GM19468 (cell line): ENCODE measurements around the gene PHACTR1.
"Not testable (repeated sequence)": the region's sequence is repeated elsewhere in the genome, so short reads cannot be mapped to it uniquely, and the experiment has no call there.

Source experiments
- ATAC-seq: cut with Tn5 transposase; IDR thresholded peaks from one replicate; pipeline ENCODE4 v1.9.1; 2021; ENCODE audit warnings: mild to moderate bottlenecking, moderate library complexity, moderate number of reproducible peaks; ENCODE audit not compliant: unreplicated experiment; ENCODE audit errors: extremely low read depth

Gene PHACTR1

DNA sequence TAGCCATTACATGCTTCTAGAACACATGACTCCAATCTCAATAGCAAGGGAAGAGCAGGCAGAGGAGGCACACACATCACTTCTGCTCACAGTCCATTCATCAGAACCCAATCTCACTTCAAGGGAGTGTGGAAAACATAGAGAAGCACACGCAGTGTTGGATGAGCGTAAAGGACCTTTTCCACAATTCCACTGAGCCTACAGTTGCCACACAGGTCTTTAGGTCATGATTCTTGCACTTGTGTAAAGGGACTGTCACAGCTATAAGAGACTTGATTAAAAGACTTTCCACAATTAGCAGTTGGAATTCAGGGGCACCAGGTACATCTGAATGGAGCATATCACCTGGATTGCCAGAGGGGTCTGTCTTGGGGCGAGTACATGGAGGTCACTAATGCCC, 525.6 kb downstream of the PHACTR1 start:
- no peak for ATAC-seq

DNA sequence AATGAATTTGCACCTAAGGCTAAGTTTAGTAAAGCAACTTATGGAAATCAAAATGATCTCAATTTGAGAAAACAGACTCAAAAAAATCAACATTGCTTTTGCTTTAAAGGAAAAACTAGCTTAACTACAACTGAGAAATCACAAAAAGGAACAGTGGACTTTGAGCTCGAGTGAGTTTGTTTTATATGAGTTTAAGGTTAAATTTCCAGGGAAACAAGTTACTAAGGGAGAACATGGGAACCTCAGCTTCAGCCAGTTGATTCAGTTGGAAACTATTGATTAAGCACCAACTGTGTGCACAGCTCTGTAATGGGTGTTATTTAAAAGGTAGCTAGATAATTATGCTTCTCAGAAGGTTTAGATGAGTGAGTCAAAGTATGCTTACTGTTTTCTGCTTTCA, 526.0 kb downstream of the PHACTR1 start:
- ATAC-seq, result no peak

DNA sequence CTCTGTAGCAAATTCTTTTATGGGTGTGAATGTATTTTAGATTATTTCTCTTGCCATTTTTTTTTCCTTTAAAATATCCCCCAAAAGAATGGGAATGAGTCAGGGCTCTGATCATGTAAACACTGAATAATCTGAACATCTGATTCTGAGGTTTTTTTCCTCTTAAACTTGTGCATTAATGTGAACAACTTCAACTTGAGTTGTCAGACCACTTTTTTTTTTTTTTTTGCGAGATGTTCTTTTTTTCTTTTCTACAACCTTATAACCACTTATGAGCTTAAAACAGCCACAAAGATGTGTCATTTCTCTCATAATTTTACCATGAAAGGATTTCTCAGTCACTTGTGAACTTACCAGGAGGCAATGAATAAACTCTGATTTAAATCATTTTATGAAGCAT, 526.5 kb downstream of the PHACTR1 start:
- no peak for ATAC-seq

DNA sequence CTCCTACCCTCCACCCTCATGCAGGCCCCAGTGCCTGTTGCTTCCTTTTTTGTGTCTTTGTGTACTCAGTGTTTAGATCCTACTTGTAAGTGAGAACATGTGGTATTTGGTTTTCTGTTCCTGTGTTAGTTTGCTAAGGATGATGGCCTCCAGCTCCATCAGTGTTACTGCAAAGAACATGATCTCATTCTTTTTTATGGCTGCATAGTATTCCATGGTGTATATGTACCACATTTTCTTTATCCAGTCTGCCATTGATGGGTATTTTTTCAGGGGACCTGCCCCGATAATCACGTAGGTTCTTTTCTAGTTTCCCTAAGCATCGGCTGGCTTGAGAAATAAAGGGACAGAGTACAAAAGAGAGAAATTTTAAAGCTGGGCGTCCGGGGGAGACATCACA, 527.2 kb downstream of the PHACTR1 start:
- not testable (repeated sequence) for ATAC-seq

DNA sequence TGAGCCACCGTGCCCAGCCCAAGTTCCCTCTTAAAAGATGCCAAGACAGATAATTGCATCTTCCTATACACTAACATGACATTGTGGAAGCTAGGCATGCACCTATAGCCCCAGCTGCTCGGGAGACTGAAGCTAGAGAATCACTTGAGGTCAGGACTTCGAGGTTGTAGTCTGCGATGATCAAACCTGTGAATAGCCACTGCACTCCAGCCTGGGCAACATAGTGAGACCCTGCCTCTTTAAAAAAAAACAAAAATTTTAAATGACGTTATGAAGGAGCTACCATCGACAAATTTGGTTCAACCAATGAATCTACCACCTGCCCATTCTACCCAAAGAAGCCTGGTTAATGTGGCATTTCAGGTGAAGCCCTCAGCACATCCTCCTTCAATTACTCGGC, 531.1 kb downstream of the PHACTR1 start:
- no peak for ATAC-seq

DNA sequence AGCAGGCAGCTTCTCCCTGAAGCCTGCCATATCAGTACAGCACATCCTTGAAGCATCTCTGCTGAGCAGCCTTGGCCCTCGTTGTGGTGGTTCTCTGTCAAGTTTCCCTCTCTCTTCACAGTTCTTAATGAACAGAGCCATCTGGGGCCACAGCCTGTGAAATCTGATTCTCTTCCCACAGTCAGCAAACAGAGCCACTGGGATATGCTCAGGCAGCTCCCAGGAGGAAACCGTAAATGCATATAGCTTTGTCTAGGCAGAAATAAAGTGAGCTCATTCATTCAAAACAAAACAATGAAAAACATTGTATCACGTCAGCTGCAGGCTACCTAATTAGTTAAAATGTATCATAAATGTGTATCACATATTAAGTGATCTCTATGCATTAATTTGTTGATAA, 531.5 kb downstream of the PHACTR1 start:
- ATAC-seq, result no peak

DNA sequence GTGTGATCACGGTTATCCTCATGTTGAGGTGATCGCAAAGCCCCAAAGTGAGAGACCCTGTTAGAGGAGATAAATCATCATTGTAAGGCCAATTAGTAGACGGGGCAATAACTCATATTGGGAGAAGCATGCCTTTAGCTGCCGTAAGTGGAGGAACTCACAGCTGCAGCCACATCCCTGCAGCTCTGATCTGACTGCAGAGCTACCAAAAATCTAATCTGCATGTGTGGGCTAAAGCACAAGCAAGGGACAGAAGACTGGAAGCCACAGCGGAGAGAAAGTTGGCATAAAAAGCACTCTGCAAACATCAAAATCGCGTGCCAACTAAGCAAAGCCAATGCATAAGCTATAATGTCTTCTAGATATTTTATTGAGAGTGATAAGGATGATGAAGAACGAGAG, 532.0 kb downstream of the PHACTR1 start:
- ATAC-seq, result no peak

DNA sequence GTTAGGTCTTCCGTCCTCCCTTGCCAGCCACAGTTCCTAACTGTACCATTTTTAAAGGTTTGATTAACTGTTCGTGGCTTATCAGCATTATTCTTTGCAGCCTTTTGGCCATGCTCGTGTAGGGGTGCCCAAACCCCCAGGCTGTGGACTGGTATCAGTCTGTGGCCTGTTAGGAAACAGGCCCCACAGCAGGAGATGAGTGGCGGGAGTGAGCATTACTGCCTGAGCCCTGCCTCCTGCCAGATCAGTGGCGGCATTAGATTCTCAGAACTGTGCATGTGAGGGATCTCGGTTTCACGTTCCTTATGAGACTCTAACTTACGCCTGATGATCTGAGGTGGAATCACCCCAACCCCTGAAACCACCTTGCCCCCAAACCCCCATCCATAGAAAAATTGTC, 532.4 kb downstream of the PHACTR1 start:
- no peak for ATAC-seq

DNA sequence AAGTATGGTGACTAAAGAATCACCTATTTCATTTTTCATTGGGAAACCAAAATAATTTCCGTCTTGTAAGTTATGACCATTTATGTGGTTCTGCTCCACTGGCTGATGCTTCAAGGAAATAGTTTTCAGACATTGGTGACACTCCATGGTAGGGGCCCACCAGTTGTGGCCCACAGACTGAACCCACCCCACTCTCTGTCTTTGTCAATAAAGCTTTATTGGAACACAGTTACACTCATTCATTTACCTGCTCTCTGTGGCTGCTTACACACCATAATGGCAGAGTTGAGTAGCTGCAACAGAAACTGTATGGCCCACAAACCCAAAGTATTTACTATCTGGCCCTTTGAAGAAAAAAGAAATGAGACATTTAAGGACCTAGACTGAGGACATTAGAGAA, 533.2 kb downstream of the PHACTR1 start:
- no peak for ATAC-seq

DNA sequence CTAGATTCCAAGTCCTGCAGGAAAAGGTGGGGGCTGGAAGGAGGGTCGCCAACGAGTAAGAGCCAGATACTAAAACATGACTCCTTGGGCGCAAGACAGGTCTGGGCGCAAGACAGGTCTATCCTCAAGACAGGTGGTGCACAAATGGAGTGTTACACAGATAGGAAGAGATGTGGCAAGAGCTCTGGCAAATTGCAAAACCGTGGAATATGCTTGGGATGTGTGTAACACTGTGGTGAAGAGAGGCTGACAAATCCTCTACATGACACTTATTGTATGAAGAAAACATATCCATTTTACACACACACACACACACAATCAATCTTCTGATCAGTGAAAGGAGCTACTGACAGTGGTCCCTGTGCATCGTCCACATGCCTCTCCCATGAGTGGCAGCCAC, 534.1 kb downstream of the PHACTR1 start:
- no peak for ATAC-seq

DNA sequence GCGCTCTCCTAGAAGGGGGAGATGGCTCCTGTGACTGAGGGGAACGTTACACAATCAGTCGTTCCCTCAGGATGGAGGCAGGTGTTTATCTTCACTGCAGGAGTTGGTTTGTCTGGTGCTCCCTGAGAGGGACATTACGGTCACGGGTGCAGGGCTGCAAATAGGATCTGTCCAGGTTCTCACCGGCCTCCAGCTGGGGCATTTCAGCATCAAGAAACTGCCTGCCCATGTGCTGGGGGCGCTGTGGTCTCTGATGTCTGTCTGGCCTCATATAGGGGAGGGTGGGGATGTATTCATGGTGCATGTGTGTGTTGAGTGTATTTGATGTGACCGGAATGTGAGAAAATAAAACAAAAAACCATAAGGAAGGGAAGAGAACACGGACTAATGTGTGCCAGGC, 534.7 kb downstream of the PHACTR1 start:
- no peak for ATAC-seq

DNA sequence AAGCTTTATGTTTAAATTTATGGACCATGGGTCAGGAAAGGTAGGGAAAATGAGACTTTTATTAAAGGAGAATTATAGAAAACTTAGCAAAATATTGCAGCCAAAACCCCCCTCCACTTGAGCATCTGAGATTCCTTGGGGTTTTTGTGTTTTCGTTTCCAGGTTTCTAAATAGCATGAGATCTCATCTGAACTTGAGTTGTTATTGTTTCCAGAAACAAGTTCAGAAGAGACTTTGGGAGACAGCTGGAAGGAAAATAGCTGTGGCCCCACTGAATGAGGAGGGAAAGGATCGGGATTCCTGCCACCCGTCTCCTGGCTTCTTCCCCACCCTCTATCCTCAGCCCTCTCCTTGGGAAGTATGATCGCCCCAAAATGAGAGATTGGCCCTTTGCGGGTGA, 536.2 kb downstream of the PHACTR1 start:
- ATAC-seq, result no peak

DNA sequence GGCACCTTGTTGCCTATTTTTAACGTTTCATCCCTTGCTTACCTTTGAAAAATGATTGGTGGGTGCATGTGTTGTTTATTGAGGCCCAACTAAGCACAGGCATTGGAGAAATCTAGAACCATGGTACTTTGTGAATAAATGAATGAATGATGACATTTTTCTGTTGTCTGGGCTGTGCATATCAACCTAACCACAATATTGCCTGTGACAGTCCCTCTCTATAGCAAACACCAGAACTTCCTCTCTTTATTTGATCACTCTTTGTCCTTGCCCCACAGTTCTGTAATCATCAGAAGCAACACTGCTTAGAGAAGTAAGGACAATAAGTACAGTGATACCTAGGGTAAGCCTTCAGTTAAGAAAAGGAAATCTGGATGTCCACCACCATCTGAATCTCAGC, 536.7 kb downstream of the PHACTR1 start:
- no peak for ATAC-seq

DNA sequence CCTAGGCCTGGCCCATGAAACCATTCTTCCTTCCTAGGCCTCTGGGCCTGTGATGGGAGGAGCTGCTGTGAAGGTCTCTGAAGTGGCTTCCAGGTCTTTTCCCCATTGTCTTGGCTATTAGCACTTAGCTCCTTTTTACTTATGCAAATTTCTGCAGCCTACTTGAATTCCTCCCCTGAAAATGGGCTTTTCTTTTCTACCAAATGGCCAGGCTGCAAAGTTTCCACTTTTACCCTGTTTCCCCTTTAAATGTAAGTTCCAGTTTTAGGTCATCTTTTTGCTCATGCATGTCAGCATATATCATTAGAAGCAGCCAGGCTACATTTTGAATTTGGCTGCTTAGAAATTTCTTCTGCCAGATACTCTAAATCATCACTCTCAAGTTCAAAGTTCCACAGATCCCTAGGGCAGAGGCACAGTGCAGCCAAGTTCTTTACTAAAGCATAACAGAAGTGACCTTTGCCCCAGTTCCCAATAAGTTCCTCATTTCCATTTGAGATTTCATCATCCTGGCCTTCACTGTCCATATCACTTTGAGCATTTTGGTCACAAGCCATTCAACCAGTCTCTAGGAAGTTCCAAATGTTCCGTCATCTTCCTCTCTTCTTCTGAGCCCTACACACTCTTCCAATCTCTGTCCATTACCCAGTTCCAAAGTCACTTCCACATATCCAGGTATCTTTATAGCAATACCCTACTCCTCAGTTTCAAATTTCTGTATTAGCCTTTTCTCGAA, 539.9 kb downstream of the PHACTR1 start:
- ATAC-seq, result no peak

DNA sequence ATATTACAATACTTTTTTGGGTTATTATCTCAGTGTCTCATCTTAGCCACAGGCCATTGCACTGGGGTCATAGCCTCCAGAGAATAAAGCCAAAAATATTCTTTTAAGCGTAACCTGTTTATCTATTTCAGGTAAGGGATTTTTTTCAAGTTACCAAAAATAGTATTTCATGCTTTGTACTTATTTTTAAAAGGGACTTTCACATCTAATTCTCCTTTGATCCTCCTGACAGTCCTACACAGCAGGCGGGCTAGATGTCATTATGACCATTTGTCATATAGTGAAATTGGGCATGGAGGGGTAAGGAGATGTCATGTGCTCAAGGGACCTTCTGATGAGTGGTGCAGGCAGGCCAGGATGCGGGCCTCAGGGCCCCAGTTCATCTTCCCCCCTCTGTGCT, 542.8 kb downstream of the PHACTR1 start:
- ATAC-seq, result no peak

DNA sequence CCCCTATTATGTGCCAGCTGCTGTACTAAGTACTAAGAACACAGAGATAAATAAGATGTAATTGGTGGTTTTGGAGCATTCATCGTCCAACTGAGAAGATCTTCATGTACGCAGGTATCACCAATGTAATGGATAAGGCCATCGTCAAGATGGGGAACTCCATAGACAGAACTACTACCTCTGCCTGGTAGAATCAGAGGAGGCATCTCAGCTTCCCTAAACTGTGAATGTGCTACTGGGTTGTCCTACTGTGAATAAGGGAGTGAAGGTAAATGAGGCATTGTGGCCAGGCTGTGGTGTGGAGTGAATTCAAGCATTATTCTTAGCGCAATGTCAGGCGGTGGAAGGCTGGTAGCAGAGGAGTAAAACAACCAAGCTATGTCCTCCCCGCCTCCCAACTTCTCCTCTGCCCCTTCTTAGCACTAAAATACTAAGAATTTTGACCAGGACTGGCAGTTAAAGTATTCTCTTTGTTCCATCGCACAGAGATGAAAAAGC, 543.6 kb downstream of the PHACTR1 start:
- no peak for ATAC-seq

DNA sequence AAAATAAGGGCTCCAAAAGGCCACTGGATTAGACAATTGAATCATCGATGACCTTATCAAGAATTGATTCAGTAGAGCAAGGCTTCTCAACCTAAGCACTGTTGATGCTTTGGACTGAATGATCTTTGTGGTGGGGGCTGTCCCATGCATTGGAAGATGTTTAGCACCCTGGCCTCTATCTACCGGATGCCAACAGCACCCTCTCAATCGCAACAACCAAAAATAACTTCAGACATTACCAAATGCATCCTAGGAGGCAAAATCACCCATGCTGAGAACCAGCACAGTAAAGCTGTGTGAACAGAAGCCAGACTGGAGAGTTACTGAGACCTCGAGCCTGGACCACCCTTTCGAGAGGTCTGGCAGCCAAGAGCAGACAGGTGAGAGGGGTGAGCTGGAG, 544.3 kb downstream of the PHACTR1 start:
- no peak for ATAC-seq

DNA sequence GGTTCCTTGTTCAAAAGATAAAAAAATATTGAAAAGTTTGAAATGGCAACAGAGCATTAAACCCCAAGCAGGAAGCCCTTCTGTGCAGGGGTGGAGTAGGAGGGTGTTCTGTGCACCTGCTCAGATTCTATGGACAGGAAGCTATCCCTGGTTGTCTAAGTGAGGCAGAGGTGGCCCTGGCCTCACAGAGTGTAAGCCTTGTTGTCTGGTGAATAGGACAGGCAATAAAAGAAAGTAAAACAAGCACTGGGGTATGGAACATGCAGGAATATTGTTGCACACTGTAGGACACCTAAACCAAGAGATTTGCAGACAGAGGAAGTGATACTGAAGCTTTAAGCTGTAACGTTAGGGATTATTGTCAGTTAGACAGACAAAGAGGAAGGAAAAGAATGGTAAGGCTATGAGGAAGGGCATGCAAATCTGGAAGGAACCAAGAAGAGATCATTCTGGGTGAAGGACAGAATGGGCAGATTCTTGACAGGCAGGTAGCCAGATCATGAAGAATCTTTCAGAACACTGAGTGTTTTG, 545.0 kb downstream of the PHACTR1 start:
- peak; percentile 52 for ATAC-seq

DNA sequence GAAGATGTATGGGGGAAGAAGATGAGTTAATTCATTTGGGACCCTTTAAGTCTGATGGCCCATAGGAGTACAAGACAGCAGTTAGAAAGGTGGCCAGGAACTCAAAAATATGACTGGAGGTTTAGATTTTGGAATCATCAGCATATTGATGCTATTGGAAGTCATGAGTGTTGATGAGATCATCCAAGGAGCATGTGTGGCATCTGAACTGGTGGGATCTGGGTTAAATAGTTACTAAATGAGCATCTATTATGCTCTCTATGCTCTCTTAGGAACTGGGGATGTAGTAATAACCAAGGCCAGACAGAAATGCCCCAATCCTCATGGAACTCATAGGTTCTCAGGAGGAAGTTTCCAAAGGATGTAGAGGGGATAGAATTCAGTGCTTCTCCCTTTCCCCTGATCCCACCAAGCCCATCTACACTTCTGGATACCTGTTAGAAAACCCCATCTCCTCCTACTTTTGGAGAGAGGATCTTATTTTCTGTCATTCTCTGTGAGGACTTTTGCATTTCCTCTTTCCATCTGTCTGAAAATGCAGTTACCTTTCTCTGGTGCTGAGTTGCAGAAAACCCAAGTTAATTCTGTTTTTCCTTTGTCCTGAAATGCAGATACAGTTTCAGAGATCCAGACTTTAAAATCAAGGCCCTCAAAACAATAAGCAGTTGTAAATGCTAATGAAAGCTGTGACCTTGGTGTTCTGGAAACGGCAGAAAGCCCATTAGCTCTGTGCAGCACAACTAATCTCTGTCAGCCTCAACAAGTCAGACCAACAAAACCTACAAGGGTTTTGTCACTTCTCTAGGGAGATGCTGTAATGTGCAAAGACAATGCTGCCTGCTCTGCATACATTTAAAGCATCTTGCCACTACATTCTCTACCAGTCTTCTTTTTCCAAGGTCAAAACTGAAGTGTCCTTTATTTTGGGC, 546.0 kb downstream of the PHACTR1 start:
- ATAC-seq, result no peak

DNA sequence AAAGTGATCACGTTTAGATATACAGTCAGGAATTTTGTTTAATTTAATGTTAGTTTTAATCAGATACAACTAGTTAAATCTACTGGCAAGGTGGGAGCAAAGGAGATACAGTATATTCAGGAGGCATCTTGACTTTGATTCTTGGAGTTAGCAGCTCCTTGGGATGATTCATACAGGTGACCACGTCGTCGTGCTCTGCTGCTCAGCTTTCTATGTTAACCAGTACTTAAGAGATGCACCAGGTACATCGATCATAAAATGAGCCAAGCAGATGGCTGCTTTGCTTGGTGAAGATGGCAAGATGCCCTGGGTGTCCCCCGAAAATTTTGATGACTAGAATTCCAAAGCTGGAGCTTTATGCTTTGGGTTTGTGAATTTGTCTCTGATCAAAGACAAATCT, 547.1 kb downstream of the PHACTR1 start:
- ATAC-seq, result no peak

DNA sequence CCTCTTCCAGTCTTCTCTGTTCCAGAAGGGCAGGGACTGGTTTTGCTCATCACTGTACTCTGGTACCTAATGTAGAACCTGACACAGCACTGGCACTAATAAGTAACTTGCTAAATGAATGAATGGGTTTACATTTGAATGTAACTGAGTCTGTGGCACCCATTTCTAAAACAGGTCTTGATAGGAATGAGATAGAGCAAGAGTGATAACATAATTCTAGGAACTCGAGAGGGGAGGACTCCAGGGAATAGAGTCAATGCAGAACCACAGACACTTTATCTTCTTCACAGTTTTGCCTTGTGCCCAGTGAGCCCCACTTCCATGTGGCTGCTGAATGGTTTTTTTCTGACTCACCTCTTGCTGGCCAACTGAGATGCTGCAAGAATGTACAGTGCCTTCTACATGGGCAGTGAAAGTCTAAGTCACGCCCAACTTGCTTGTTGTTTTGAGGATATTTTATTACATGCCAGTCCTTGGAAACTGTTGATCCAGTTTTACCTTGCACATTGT, 550.6 kb downstream of the PHACTR1 start:
- ATAC-seq, result no peak
